ENCODE measurements around the gene FDCSP.

GRCh38 chr4:70239884-70240591 lies 14.1 kb downstream of the FDCSP start:
- TF ChIP-seq CTCF (IDR thresholded peaks at IDR 0.05), result no peak
- TF ChIP-seq POLR2A (IDR thresholded peaks at IDR 0.05), result no peak
- no peak for TF ChIP-seq EP300 (IDR thresholded peaks at IDR 0.05)
